Fibroblast of lung (primary cell): Measurements from ENCODE around the gene DLG2. TPM values are rescaled to one million over a fixed set of nuclear protein-coding genes. Genes with fewer than 3 reads are reported as not detected.

Experiments
- DNase-seq, 2 donors: peaks; one replicate each; pipeline versions ENCODE4 v3.0.0 to v3.0.0-alpha.2; 2010; ENCODE audit warnings: low read depth in 2 of 2
- H2AFZ ChIP-seq: 2 replicates; pipeline ENCODE4 v1.5.1; 2012; ENCODE audit warnings: low read length, control low read depth, inconsistent platforms
- H3K27ac ChIP-seq: 2 replicates; pipeline ENCODE4 v1.5.1; 2011; ENCODE audit warnings: low read length, control low read depth; ENCODE audit not compliant: insufficient read depth
- H3K27me3 ChIP-seq: 2 replicates; pipeline ENCODE4 v1.5.1; 2011; ENCODE audit warnings: mild to moderate bottlenecking, low read length; ENCODE audit not compliant: control insufficient read depth, insufficient read depth
- H3K36me3 ChIP-seq: 2 replicates; pipeline ENCODE4 v1.5.1; 2011; ENCODE audit warnings: low read length; ENCODE audit not compliant: control insufficient read depth, insufficient read depth
- H3K4me1 ChIP-seq: 2 replicates; pipeline ENCODE4 v1.5.1; 2011; ENCODE audit warnings: low read length; ENCODE audit not compliant: control insufficient read depth, insufficient read depth; ENCODE audit errors: extremely low read depth
- H3K4me2 ChIP-seq: 2 replicates; pipeline ENCODE4 v1.5.1; 2011; ENCODE audit warnings: low read length, control low read depth; ENCODE audit not compliant: insufficient read depth; ENCODE audit errors: extremely low read depth
- H3K4me3 ChIP-seq, 4 experiments: fragments of 200-600 bp in 1 of 4; sonication (generic) in 1 of 4; replicated peaks in 1 of 4; 2 replicates each; pipeline ENCODE4 v1.5.1; 2011 to 2016; ENCODE audit warnings: low read length in 4 of 4, low read depth in 3 of 4, mild to moderate bottlenecking in 3 of 4, control low read depth in 2 of 4, inconsistent platforms in 1 of 4, mixed read lengths in 1 of 4; ENCODE audit not compliant: insufficient read depth in 1 of 4; ENCODE audit errors: control extremely low read depth in 1 of 4
- H3K79me2 ChIP-seq: 2 replicates; pipeline ENCODE4 v1.5.1; 2012; ENCODE audit warnings: mild to moderate bottlenecking, low read length, inconsistent platforms; ENCODE audit not compliant: control insufficient read depth, insufficient read depth
- H3K9ac ChIP-seq: 2 replicates; pipeline ENCODE4 v1.5.1; 2011; ENCODE audit warnings: mild to moderate bottlenecking, low read length, control low read depth; ENCODE audit not compliant: insufficient read depth
- H3K9me3 ChIP-seq: 2 replicates; pipeline ENCODE4 v1.5.1; 2012; ENCODE audit warnings: low read depth, low read length; ENCODE audit not compliant: control insufficient read depth, insufficient read depth
- H4K20me1 ChIP-seq: 2 replicates; pipeline ENCODE4 v1.5.1; 2011; ENCODE audit warnings: low read length; ENCODE audit not compliant: control insufficient read depth, insufficient read depth; ENCODE audit errors: extremely low read depth
- EZH2 ChIP-seq: IDR thresholded peaks from 2 replicates; pipeline ENCODE4 v1.5.1; 2012; ENCODE audit warnings: low read length, control low read depth, mild to moderate bottlenecking; ENCODE audit errors: missing control alignments
- polyA plus RNA-seq, 2 donors: library from polyadenylated mRNA; depleted of rRNA in 1 of 2; stranded (reverse) in 1 of 2; unstranded in 1 of 2; fragments of >200 nt; gene quantifications; 2 replicates each; pipeline ENCODE4 v1.2.1, GENCODE V29; 2011 to 2012; ENCODE audit warnings: missing spikeins in 1 of 2
- total RNA-seq: library from RNA; depleted of rRNA; stranded (reverse); fragments of >200 nt; gene quantifications from 2 replicates; pipeline ENCODE4 v1.2.1, GENCODE V29; 2014
- TF ChIP-seq, protein P1 (sequence below), 2 donors: IDR thresholded peaks in 1 of 2; conservative IDR thresholded peaks in 1 of 2; 1 replicate in 1 of 2; 2 replicates in 1 of 2; pipeline ENCODE4 v1.5.1; 2011 to 2012; ENCODE audit warnings: low read length in 2 of 2, control low read depth in 1 of 2, inconsistent platforms in 1 of 2, low read depth in 1 of 2, mild to moderate bottlenecking in 1 of 2

The DLG2 gene
- total and polyA plus RNA-seq, 2 donors (not counting 1 experiment from before 2014, with no cell fraction given), result 0.77 to 2.3 TPM

DNA sequence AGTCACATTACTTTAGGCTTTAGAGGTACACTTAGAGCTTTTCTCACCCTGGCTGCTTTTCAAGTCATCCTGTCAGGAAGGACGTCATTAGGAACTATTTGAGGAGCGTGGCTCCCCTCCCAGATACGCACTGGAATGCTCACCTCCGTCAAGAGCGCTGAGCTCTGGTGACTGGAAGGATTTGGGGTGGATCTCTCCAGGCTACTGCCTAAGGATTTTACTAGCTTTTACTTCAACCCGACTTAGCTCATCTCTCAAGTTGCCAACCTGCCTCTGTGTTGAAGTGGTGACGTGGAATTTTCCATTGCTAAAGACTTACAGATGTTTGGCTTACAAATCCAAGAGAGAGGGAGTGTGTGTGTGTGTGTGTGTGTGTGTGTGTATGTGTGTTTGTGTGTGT lies 1985.6 kb downstream of the DLG2 start:
- H3K4me2 ChIP-seq, result no peak overlapping the region

DNA sequence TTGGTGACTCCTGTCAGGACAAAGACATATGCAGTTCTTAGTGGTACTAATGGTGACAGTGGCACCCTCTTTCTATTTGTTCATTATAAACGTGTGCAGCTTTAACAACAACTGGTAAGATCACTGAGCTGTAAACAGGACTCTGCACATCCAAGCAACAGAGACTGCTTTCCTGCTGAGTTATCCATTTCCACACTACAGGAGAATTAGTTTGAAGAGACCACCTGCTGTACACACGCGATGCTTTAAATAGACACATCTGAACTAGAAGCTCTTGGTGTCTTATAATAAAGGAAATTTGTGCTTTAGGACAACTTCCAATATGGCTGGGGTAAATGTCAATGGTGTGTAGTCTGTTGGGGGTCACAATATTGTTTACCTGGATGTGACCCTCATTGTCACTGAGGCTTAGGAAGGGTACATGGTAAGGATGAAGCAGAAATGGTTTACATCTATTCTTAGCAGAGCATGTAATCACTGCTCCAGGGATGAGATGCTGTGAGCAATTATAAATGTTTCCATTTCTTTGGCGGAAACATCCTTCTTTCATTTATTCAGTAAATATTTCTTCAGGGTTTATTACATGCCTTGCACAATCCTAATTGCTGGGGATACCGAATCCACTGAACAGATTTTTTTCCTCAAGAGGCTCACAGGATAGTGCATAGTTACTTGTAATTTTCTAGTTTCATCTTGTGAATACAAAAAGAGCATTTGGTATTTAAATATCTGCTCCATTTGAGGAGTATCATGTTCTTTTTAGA lies 1987.0 kb downstream of the DLG2 start:
- H3K9me3 ChIP-seq, result no peaks in the 10 kb centered on the region
- TF ChIP-seq EZH2, result no peak
- TF ChIP-seq, protein P1, sequence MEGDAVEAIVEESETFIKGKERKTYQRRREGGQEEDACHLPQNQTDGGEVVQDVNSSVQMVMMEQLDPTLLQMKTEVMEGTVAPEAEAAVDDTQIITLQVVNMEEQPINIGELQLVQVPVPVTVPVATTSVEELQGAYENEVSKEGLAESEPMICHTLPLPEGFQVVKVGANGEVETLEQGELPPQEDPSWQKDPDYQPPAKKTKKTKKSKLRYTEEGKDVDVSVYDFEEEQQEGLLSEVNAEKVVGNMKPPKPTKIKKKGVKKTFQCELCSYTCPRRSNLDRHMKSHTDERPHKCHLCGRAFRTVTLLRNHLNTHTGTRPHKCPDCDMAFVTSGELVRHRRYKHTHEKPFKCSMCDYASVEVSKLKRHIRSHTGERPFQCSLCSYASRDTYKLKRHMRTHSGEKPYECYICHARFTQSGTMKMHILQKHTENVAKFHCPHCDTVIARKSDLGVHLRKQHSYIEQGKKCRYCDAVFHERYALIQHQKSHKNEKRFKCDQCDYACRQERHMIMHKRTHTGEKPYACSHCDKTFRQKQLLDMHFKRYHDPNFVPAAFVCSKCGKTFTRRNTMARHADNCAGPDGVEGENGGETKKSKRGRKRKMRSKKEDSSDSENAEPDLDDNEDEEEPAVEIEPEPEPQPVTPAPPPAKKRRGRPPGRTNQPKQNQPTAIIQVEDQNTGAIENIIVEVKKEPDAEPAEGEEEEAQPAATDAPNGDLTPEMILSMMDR (conservative IDR thresholded peaks at IDR 0.05 in 1 of 2, IDR thresholded peaks at IDR 0.05 in 1 of 2; ENCODE audit: low read depth in 1 of 2, low read length in 2 of 2), result no peak
- H3K36me3 ChIP-seq, result no peaks in the 10 kb centered on the region
- no peak overlapping the region for H3K9ac ChIP-seq
- H3K4me1 ChIP-seq, result no peaks in the 10 kb centered on the region
- no peak overlapping the region for H2AFZ ChIP-seq
- H3K4me3 ChIP-seq, result no peak overlapping the region
- no peak overlapping the region for H3K27ac ChIP-seq
- H3K27me3 ChIP-seq, result no peaks in the 10 kb centered on the region
- no peaks in the 10 kb centered on the region for H4K20me1 ChIP-seq
- no peak overlapping the region for H3K4me2 ChIP-seq
- no peak for DNase-seq
- no peaks in the 10 kb centered on the region for H3K79me2 ChIP-seq

More for the DNA sequence above, 1985.6 kb downstream of the DLG2 start:
- H3K79me2 ChIP-seq, result no peaks in the 10 kb centered on the region
- H3K36me3 ChIP-seq, result no peaks in the 10 kb centered on the region
- no peaks in the 10 kb centered on the region for H4K20me1 ChIP-seq
- no peak overlapping the region for H3K9ac ChIP-seq
- no peak overlapping the region for H3K27ac ChIP-seq
- H3K9me3 ChIP-seq, result no peaks in the 10 kb centered on the region
- H2AFZ ChIP-seq, result no peak overlapping the region
- DNase-seq, result peak; percentile 9 to 34
- H3K4me3 ChIP-seq, result no peak overlapping the region
- H3K4me1 ChIP-seq, result no peaks in the 10 kb centered on the region
- no peaks in the 10 kb centered on the region for H3K27me3 ChIP-seq
- TF ChIP-seq, protein P1 (conservative IDR thresholded peaks at IDR 0.05 in 1 of 2, IDR thresholded peaks at IDR 0.05 in 1 of 2; ENCODE audit: low read depth in 1 of 2, low read length in 2 of 2), result no peak
- TF ChIP-seq EZH2, result no peak

GRCh38 chr11:83635166-83635565 lies 1992.0 kb downstream of the DLG2 start:
- no peaks in the 10 kb centered on the region for H3K79me2 ChIP-seq
- TF ChIP-seq, protein P1 (conservative IDR thresholded peaks at IDR 0.05 in 1 of 2, IDR thresholded peaks at IDR 0.05 in 1 of 2; ENCODE audit: low read depth in 1 of 2, low read length in 2 of 2), result no peak
- no peak for TF ChIP-seq EZH2
- H2AFZ ChIP-seq, result no peak overlapping the region
- H3K36me3 ChIP-seq, result no peaks in the 10 kb centered on the region
- H3K27ac ChIP-seq, result no peak overlapping the region
- no peaks in the 10 kb centered on the region for H4K20me1 ChIP-seq
- H3K9ac ChIP-seq, result no peak overlapping the region
- H3K27me3 ChIP-seq, result no peaks in the 10 kb centered on the region
- H3K4me1 ChIP-seq, result no peaks in the 10 kb centered on the region
- no peak overlapping the region for H3K4me3 ChIP-seq
- H3K9me3 ChIP-seq, result no peaks in the 10 kb centered on the region
- DNase-seq, result no peak
- no peak overlapping the region for H3K4me2 ChIP-seq
